Loucy (cell line): ENCODE data around the gene UNC79.

Experiments
- H2AFZ ChIP-seq: fragments of 200-600 bp; sonication (generic); 2 replicates; pipeline ENCODE4 v1.6.0; 2016; ENCODE audit warnings: antibody characterized with exemption, mild to moderate bottlenecking, low read length, moderate library complexity
- H3F3A ChIP-seq: fragments of 200-600 bp; 2 replicates; pipeline ENCODE4 v1.6.0; 2016; ENCODE audit warnings: antibody characterized with exemption, low read depth, mild to moderate bottlenecking
- H3K27me3 ChIP-seq: fragments of 200-600 bp; sonication (generic); 2 replicates; pipeline ENCODE4 v1.6.1; 2014; ENCODE audit warnings: low read length, mild to moderate bottlenecking; ENCODE audit not compliant: insufficient read depth, poor library complexity, severe bottlenecking
- H3K36me3 ChIP-seq: fragments of 200-600 bp; sonication (generic); 2 replicates; pipeline ENCODE4 v1.6.1; 2016; ENCODE audit warnings: low read length; ENCODE audit not compliant: insufficient read depth
- H3K4me1 ChIP-seq: fragments of 200-600 bp; sonication (generic); 2 replicates; pipeline ENCODE4 v1.5.1; 2014; ENCODE audit warnings: low read length, mild to moderate bottlenecking; ENCODE audit not compliant: insufficient read depth, poor library complexity, severe bottlenecking
- H3K4me2 ChIP-seq: fragments of 200-600 bp; sonication (generic); 2 replicates; pipeline ENCODE4 v1.6.0; 2014; ENCODE audit warnings: antibody characterized with exemption, low read length, low read depth, mild to moderate bottlenecking; ENCODE audit not compliant: poor library complexity, severe bottlenecking
- H3K4me3 ChIP-seq: fragments of 200-600 bp; sonication (generic); 2 replicates; pipeline ENCODE4 v1.5.1; 2014; ENCODE audit warnings: low read length, mild to moderate bottlenecking, mixed read lengths; ENCODE audit not compliant: poor library complexity, severe bottlenecking
- H3K79me2 ChIP-seq: fragments of 200-600 bp; sonication (generic); 2 replicates; pipeline ENCODE4 v1.6.1; 2014; ENCODE audit warnings: low read length; ENCODE audit not compliant: insufficient read depth
- H3K9ac ChIP-seq: fragments of 200-600 bp; sonication (generic); 2 replicates; pipeline ENCODE4 v1.6.0; 2014; ENCODE audit warnings: mild to moderate bottlenecking, low read depth, low read length, moderate library complexity; ENCODE audit not compliant: poor library complexity, severe bottlenecking
- H3K9me2 ChIP-seq: fragments of 200-600 bp; sonication (generic); replicated peaks from 2 replicates; pipeline ENCODE4 v1.6.1; 2016; ENCODE audit warnings: low read depth, low read length, mixed read lengths
- H3K9me3 ChIP-seq: fragments of 200-600 bp; sonication (generic); 2 replicates; pipeline ENCODE4 v1.6.1; 2014; ENCODE audit warnings: mild to moderate bottlenecking, antibody characterized with exemption, low read length, low read depth; ENCODE audit not compliant: insufficient read depth
- H4K20me1 ChIP-seq: fragments of 200-600 bp; sonication (generic); 2 replicates; pipeline ENCODE4 v1.6.0; 2014; ENCODE audit warnings: antibody characterized with exemption, low read length, mild to moderate bottlenecking; ENCODE audit not compliant: insufficient read depth, poor library complexity, severe bottlenecking
- EZH2phosphoT487 ChIP-seq: fragments of 200-600 bp; IDR thresholded peaks from 2 replicates; pipeline ENCODE4 v1.6.1; 2018; ENCODE audit warnings: antibody characterized with exemption, mild to moderate bottlenecking, moderate library complexity, borderline replicate concordance
- TF ChIP-seq, protein P1 (sequence below): fragments of 200-600 bp; sonication (generic); conservative IDR thresholded peaks from 2 replicates; pipeline ENCODE4 v1.5.1; 2014; ENCODE audit warnings: mild to moderate bottlenecking, antibody characterized with exemption, low read length

The UNC79 gene

GRCh38 chr14:93496856-93497741, 66.4 kb downstream of the UNC79 start:
- no peaks in the 10 kb centered on the region for H3K27me3 ChIP-seq
- no peaks in the 10 kb centered on the region for H3F3A ChIP-seq
- H3K9me3 ChIP-seq = no peaks in the 10 kb centered on the region
- peaks cover 6% of the 10 kb centered on the region; the same call in 1 of the 2 replicates for H3K36me3 ChIP-seq
- H3K4me1 ChIP-seq = peaks cover 11% of the 10 kb centered on the region
- no peaks in the 10 kb centered on the region for H3K9me2 ChIP-seq
- no peak overlapping the region for H3K9ac ChIP-seq
- no peak overlapping the region for H3K4me3 ChIP-seq
- H3K79me2 ChIP-seq = no peaks in the 10 kb centered on the region
- TF ChIP-seq EZH2phosphoT487 = no peak
- TF ChIP-seq, protein P1, sequence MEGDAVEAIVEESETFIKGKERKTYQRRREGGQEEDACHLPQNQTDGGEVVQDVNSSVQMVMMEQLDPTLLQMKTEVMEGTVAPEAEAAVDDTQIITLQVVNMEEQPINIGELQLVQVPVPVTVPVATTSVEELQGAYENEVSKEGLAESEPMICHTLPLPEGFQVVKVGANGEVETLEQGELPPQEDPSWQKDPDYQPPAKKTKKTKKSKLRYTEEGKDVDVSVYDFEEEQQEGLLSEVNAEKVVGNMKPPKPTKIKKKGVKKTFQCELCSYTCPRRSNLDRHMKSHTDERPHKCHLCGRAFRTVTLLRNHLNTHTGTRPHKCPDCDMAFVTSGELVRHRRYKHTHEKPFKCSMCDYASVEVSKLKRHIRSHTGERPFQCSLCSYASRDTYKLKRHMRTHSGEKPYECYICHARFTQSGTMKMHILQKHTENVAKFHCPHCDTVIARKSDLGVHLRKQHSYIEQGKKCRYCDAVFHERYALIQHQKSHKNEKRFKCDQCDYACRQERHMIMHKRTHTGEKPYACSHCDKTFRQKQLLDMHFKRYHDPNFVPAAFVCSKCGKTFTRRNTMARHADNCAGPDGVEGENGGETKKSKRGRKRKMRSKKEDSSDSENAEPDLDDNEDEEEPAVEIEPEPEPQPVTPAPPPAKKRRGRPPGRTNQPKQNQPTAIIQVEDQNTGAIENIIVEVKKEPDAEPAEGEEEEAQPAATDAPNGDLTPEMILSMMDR = no peak
- no peaks in the 10 kb centered on the region for H4K20me1 ChIP-seq
- no peak overlapping the region for H3K4me2 ChIP-seq
- no peak overlapping the region for H2AFZ ChIP-seq

GRCh38 chr14:93510056-93510455, 79.3 kb downstream of the UNC79 start:
- Histone ChIP-seq H3K79me2 (no peaks in the 10 kb centered on the region), H3K4me2 (no peak overlapping the region), H3K9me3 (no peaks in the 10 kb centered on the region)

GRCh38 chr14:93511001-93511400, 80.3 kb downstream of the UNC79 start:
- H2AFZ ChIP-seq = no peak overlapping the region
- H3K36me3 ChIP-seq = no peaks in the 10 kb centered on the region
- no peaks in the 10 kb centered on the region for H3F3A ChIP-seq
- no peaks in the 10 kb centered on the region for H3K4me1 ChIP-seq
- H3K79me2 ChIP-seq = no peaks in the 10 kb centered on the region
- H3K27me3 ChIP-seq = no peaks in the 10 kb centered on the region
- no peaks in the 10 kb centered on the region for H3K9me2 ChIP-seq
- no peak overlapping the region for H3K4me2 ChIP-seq
- no peak overlapping the region for H3K9ac ChIP-seq
- no peak overlapping the region for H3K4me3 ChIP-seq
- TF ChIP-seq EZH2phosphoT487 = no peak
- TF ChIP-seq, protein P1 = no peak
- H4K20me1 ChIP-seq = no peaks in the 10 kb centered on the region
- H3K9me3 ChIP-seq = no peaks in the 10 kb centered on the region

More at GRCh38 chr14:93510056-93510455, 79.3 kb downstream of the UNC79 start:
- Histone ChIP-seq H3K4me1 (no peaks in the 10 kb centered on the region), H3F3A (no peaks in the 10 kb centered on the region), H3K27me3 (no peaks in the 10 kb centered on the region), H3K36me3 (no peaks in the 10 kb centered on the region), H3K4me3 (no peak overlapping the region), H2AFZ (no peak overlapping the region), H3K9ac (no peak overlapping the region), H3K9me2 (no peaks in the 10 kb centered on the region), H4K20me1 (no peaks in the 10 kb centered on the region)
- TF ChIP-seq, protein P1 = no peak
- no peak for TF ChIP-seq EZH2phosphoT487
